Ovary (tissue), 3 donors: ENCODE results near the gene ITGB2.

Experiments used
- CTCF ChIP-seq, 3 donors: fragments of 450-650 bp in 2 of 3; fragments of 200-600 bp in 1 of 3; IDR thresholded peaks; one replicate each; pipeline versions ENCODE4 v1.5.1 to v1.8.0; 2016 to 2022; ENCODE audit warnings: antibody characterized with exemption in 3 of 3, mild to moderate bottlenecking in 1 of 3
- EP300 ChIP-seq: sonication (generic); formaldehyde crosslinking; IDR thresholded peaks from one replicate; pipeline ENCODE4 v1.6.1; 2017; ENCODE audit warnings: antibody characterized with exemption
- donor health status: DM: no; HTN: no; CAD: no.

GRCh38 chr21:44916965-44917364 is 3.7 kb downstream of the ITGB2 start:
- TF ChIP-seq EP300 (no peak), CTCF (IDR thresholded peaks at IDR 0.05) (no peak)
